ENCODE measurements around the gene ZCWPW2.

The ZCWPW2 gene

DNA sequence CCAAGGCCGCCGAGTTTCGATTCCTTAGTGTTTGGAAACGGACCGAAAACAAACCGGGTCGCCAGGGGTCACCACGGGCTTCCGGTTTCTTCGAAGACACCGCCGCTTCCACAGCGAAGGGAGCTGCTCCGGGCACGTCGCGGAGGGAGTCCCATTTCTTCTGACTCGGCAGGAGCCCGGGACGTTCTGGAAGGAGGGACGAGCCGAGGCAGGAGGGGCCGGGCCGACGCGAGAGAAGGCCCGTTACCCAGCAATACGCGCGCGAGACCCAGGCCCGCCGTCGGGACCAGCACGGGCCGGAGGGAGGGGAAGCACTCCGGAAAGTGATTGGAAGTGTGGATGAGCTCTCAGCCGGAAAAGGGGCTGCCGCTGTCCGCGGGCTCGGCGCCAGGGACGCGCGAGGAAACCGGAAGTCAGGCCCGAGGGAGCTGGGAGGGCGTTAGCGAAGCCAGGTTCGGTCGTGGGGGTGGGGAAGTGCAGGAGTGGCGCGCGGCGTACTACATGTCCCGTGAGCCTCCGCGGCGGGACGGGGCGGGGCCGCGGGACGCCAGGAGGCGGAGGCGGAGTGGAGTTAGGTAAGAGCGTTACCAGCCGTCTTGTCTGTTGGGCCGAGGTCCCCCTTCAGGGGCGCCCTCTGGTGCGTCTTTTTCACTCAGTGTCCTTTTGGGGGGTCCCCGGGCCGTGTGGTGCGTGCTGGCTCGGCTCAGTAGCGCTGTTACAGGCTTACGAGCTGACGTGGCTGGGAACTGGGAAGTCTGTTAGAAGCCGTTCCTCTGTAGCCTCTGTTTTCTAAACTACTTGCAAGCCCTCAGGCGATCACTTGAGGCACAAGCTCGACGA is at the start of gene ZCWPW2, which contains the start of gene AZI2 (continued):
- no peak for TF ChIP-seq ZNF654 (tag by site-specific recombination; IDR thresholded peaks at IDR 0.05; ENCODE audit: low read depth)
- TF ChIP-seq ZNF155 (tag by site-specific recombination; IDR thresholded peaks at IDR 0.05) = no peak
- TF ChIP-seq ZNF521 (tag by site-specific recombination; IDR thresholded peaks at IDR 0.05) = no peak
- no peak for TF ChIP-seq BCL11A (tag by site-specific recombination; IDR thresholded peaks at IDR 0.05; ENCODE audit: low read depth)
- no peak for TF ChIP-seq ZNF426 (tag by site-specific recombination; IDR thresholded peaks at IDR 0.05)
- TF ChIP-seq FEZF1 (tag by site-specific recombination; IDR thresholded peaks at IDR 0.05) = no peak
- TF ChIP-seq ZNF292 (tag by site-specific recombination; IDR thresholded peaks at IDR 0.05; ENCODE audit: borderline replicate concordance, low read depth) = no peak
- TF ChIP-seq, protein P1, sequence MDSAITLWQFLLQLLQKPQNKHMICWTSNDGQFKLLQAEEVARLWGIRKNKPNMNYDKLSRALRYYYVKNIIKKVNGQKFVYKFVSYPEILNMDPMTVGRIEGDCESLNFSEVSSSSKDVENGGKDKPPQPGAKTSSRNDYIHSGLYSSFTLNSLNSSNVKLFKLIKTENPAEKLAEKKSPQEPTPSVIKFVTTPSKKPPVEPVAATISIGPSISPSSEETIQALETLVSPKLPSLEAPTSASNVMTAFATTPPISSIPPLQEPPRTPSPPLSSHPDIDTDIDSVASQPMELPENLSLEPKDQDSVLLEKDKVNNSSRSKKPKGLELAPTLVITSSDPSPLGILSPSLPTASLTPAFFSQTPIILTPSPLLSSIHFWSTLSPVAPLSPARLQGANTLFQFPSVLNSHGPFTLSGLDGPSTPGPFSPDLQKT (IDR thresholded peaks at IDR 0.05; ENCODE audit: borderline replicate concordance, low read depth, low read length) = no peak
- TF ChIP-seq ZNF623 (tag by site-specific recombination; IDR thresholded peaks at IDR 0.05) = no peak
- no peak for TF ChIP-seq ZNF221 (tag by site-specific recombination; IDR thresholded peaks at IDR 0.05; ENCODE audit: borderline replicate concordance)
- TF ChIP-seq ZNF501 (tag by site-specific recombination; IDR thresholded peaks at IDR 0.05) = peak; percentile 72
- TF ChIP-seq SCRT2 (tag by site-specific recombination; IDR thresholded peaks at IDR 0.05) = no peak
- TF ChIP-seq ZNF624 (tag by site-specific recombination; IDR thresholded peaks at IDR 0.05) = no peak
- TF ChIP-seq ZNF629 (tag by site-specific recombination; IDR thresholded peaks at IDR 0.05) = peak; percentile 46; the same call in 1 of the 2 replicates
- TF ChIP-seq, protein P2, sequence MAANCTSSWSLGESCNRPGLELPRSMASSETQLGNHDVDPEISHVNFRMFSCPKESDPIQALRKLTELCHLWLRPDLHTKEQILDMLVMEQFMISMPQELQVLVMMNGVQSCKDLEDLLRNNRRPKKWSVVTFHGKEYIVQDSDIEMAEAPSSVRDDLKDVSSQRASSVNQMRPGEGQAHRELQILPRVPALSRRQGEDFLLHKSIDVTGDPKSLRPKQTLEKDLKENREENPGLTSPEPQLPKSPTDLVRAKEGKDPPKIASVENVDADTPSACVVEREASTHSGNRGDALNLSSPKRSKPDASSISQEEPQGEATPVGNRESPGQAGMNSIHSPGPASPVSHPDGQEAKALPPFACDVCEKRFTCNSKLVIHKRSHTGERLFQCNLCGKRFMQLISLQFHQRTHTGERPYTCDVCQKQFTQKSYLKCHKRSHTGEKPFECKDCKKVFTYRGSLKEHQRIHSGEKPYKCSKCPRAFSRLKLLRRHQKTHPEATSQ (tag by site-specific recombination; IDR thresholded peaks at IDR 0.05) = 0 out of 2 replicates have a peak, but pooled peaks have one; percentile 32
- TF ChIP-seq GLIS1 (tag by site-specific recombination; IDR thresholded peaks at IDR 0.05) = peak; percentile 54; the same call in 1 of the 2 replicates
- TF ChIP-seq ZNF37A (tag by site-specific recombination; IDR thresholded peaks at IDR 0.05) = no peak
- no peak for TF ChIP-seq ZNF423 (tag by site-specific recombination; IDR thresholded peaks at IDR 0.05)
- TF ChIP-seq, protein P3, sequence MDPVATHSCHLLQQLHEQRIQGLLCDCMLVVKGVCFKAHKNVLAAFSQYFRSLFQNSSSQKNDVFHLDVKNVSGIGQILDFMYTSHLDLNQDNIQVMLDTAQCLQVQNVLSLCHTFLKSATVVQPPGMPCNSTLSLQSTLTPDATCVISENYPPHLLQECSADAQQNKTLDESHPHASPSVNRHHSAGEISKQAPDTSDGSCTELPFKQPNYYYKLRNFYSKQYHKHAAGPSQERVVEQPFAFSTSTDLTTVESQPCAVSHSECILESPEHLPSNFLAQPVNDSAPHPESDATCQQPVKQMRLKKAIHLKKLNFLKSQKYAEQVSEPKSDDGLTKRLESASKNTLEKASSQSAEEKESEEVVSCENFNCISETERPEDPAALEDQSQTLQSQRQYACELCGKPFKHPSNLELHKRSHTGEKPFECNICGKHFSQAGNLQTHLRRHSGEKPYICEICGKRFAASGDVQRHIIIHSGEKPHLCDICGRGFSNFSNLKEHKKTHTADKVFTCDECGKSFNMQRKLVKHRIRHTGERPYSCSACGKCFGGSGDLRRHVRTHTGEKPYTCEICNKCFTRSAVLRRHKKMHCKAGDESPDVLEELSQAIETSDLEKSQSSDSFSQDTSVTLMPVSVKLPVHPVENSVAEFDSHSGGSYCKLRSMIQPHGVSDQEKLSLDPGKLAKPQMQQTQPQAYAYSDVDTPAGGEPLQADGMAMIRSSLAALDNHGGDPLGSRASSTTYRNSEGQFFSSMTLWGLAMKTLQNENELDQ (tag by site-specific recombination; IDR thresholded peaks at IDR 0.05; ENCODE audit: low read depth) = no peak
- TF ChIP-seq ZNF626 (tag by site-specific recombination; IDR thresholded peaks at IDR 0.05) = no peak
- TF ChIP-seq, protein P4, sequence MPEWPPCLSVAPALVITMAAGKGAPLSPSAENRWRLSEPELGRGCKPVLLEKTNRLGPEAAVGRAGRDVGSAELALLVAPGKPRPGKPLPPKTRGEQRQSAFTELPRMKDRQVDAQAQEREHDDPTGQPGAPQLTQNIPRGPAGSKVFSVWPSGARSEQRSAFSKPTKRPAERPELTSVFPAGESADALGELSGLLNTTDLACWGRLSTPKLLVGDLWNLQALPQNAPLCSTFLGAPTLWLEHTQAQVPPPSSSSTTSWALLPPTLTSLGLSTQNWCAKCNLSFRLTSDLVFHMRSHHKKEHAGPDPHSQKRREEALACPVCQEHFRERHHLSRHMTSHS (tag by site-specific recombination; IDR thresholded peaks at IDR 0.05) = no peak
- TF ChIP-seq, protein P5, sequence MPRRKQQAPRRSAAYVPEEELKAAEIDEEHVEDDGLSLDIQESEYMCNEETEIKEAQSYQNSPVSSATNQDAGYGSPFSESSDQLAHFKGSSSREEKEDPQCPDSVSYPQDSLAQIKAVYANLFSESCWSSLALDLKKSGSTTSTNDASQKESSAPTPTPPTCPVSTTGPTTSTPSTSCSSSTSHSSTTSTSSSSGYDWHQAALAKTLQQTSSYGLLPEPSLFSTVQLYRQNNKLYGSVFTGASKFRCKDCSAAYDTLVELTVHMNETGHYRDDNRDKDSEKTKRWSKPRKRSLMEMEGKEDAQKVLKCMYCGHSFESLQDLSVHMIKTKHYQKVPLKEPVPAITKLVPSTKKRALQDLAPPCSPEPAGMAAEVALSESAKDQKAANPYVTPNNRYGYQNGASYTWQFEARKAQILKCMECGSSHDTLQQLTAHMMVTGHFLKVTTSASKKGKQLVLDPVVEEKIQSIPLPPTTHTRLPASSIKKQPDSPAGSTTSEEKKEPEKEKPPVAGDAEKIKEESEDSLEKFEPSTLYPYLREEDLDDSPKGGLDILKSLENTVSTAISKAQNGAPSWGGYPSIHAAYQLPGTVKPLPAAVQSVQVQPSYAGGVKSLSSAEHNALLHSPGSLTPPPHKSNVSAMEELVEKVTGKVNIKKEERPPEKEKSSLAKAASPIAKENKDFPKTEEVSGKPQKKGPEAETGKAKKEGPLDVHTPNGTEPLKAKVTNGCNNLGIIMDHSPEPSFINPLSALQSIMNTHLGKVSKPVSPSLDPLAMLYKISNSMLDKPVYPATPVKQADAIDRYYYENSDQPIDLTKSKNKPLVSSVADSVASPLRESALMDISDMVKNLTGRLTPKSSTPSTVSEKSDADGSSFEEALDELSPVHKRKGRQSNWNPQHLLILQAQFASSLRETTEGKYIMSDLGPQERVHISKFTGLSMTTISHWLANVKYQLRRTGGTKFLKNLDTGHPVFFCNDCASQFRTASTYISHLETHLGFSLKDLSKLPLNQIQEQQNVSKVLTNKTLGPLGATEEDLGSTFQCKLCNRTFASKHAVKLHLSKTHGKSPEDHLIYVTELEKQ (tag by site-specific recombination; IDR thresholded peaks at IDR 0.05; ENCODE audit: borderline replicate concordance) = no peak
- TF ChIP-seq EGR2 (tag by site-specific recombination; IDR thresholded peaks at IDR 0.05; ENCODE audit: low read depth) = 0 out of 2 replicates have a peak, but pooled peaks have one; percentile 24
- no peak for TF ChIP-seq ZNF530 (tag by site-specific recombination; IDR thresholded peaks at IDR 0.05; ENCODE audit: low read depth)
- no peak for TF ChIP-seq ZNF658 (tag by site-specific recombination; IDR thresholded peaks at IDR 0.05)
- TF ChIP-seq, protein P6, sequence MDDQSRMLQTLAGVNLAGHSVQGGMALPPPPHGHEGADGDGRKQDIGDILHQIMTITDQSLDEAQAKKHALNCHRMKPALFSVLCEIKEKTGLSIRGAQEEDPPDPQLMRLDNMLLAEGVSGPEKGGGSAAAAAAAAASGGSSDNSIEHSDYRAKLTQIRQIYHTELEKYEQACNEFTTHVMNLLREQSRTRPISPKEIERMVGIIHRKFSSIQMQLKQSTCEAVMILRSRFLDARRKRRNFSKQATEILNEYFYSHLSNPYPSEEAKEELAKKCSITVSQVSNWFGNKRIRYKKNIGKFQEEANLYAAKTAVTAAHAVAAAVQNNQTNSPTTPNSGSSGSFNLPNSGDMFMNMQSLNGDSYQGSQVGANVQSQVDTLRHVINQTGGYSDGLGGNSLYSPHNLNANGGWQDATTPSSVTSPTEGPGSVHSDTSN (CRISPR knock-in tag; IDR thresholded peaks at IDR 0.05) = peak; percentile 19; the same call in 1 of the 2 replicates
- no peak for TF ChIP-seq ZNF558 (tag by site-specific recombination; IDR thresholded peaks at IDR 0.05)
- TF ChIP-seq SP2 (tag by site-specific recombination; IDR thresholded peaks at IDR 0.05) = peak; percentile 89
- TF ChIP-seq KLF16 (tag by site-specific recombination; IDR thresholded peaks at IDR 0.05) = 0 out of 2 replicates have a peak, but pooled peaks have one; percentile 19
- TF ChIP-seq ZNF571 (tag by site-specific recombination; IDR thresholded peaks at IDR 0.05) = no peak

All from HEK293 (cell line).